SK-N-SH treated with all-trans-retinoic acid at 6 μM for 48 hours (cell line): ENCODE results near the gene RNF207.

Experiments used
- ARNTL ChIP-seq: fragments of 450-650 bp; formaldehyde crosslinking; IDR thresholded peaks from 2 replicates; pipeline ENCODE4 v1.5.0; 2020; ENCODE audit warnings: low read depth, mild to moderate bottlenecking, moderate library complexity, borderline replicate concordance
- CREB5 ChIP-seq: fragments of 250-450 bp; sonication (Bioruptor Pico); IDR thresholded peaks from 2 replicates; pipeline ENCODE4 v1.5.1; 2020; ENCODE audit warnings: low read depth, mild to moderate bottlenecking, moderate library complexity
- RARB ChIP-seq: fragments of 250-450 bp; sonication (Bioruptor Pico); IDR thresholded peaks from 2 replicates; pipeline ENCODE4 v1.8.0; 2021; ENCODE audit warnings: mild to moderate bottlenecking, moderate library complexity
- ZC3H10 ChIP-seq: fragments of 250-450 bp; sonication (Bioruptor Pico); IDR thresholded peaks from 2 replicates; pipeline ENCODE4 v1.5.1; 2021; ENCODE audit warnings: mild to moderate bottlenecking, moderate library complexity
- ZFP30 ChIP-seq: fragments of 450-650 bp; formaldehyde crosslinking; IDR thresholded peaks from 2 replicates; pipeline ENCODE4 v1.5.0; 2022; ENCODE audit warnings: mild to moderate bottlenecking, moderate library complexity
- TF ChIP-seq, protein P1 (sequence below): fragments of 250-450 bp; sonication (Bioruptor Pico); IDR thresholded peaks from 2 replicates; pipeline ENCODE4 v1.8.0; 2020; ENCODE audit warnings: mild to moderate bottlenecking, moderate library complexity, borderline replicate concordance

DNA sequence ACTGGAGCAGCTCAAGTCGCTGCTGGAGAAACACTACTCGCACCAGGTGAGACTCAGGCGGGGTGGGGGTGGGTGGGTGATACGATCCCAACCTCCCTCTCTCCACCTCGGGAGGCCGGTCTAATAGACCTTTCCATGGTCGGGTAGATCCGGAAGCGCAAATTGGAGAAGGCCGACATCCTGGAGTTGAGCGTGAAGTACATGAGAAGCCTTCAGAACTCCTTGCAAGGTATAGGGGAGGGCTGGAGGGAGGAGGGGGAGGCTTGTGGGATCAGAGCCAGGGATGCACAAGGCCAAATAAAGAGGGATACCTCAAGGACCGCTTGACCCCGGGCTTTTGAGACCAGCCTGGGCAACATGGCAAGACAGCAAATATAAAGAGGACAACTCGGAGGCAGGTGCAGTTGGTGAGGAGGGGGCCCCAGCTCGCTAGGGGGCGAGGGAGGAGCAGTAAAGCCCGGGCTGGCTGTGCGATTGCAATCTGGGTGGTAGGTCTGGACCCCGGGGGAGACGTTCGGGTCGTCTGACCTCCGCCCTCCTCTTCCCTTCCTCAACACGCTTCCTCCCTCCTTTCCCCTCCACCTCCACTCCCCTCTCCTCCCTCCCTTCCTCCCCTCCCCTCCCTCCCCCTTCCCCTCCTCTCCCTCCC, 38.6 kb downstream of the RNF207 start:
- TF ChIP-seq, protein P1, sequence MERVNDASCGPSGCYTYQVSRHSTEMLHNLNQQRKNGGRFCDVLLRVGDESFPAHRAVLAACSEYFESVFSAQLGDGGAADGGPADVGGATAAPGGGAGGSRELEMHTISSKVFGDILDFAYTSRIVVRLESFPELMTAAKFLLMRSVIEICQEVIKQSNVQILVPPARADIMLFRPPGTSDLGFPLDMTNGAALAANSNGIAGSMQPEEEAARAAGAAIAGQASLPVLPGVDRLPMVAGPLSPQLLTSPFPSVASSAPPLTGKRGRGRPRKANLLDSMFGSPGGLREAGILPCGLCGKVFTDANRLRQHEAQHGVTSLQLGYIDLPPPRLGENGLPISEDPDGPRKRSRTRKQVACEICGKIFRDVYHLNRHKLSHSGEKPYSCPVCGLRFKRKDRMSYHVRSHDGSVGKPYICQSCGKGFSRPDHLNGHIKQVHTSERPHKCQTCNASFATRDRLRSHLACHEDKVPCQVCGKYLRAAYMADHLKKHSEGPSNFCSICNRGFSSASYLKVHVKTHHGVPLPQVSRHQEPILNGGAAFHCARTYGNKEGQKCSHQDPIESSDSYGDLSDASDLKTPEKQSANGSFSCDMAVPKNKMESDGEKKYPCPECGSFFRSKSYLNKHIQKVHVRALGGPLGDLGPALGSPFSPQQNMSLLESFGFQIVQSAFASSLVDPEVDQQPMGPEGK (CRISPR knock-in tag), result no peak
- no peak for TF ChIP-seq RARB (CRISPR knock-in tag)
- TF ChIP-seq ZC3H10, result no peak
- TF ChIP-seq CREB5 (CRISPR knock-in tag), result no peak
- no peak for TF ChIP-seq ARNTL (CRISPR knock-in tag)
- TF ChIP-seq ZFP30 (CRISPR knock-in tag), result no peak
